HG02678 (cell line): ENCODE measurements around the gene RNF11.
A peak's percentile ranks its signal among the peaks of the same experiment; 100 is the strongest.

Source experiments
- ATAC-seq: cut with Tn5 transposase; IDR thresholded peaks from one replicate; pipeline ENCODE4 v1.9.1; 2021; ENCODE audit warnings: mild to moderate bottlenecking, moderate library complexity; ENCODE audit not compliant: unreplicated experiment

Gene RNF11

DNA sequence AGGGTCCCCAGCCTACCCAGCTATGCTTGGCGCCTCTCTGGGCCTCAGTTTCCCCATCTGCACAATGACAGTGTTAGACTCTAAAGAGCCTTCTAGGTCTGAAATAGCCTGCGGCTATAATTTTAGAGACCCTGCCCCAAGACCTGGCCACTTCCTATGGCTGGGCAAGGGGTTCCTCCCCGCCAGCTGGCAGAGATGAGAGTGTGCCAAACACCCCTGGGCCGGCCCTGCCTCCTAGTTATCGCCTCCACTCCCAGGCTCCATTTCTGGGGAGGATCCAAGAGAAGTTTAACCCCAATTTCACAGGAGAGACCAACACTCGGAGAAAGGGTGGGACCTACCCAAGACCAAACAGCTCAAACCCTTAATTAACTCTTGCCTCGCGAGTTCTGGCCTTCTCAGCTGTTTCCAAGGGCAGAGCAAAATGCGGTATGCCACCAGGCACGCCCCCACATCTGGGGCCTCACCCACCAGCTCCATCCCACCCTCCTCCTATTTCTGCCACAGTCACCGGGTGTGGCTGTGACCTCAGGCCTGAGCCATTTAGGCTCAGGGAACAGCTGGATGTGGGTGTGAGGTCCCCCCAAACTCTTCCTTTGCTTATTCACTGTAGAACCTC is 58.6 kb downstream of the RNF11 start:
- no peak for ATAC-seq

DNA sequence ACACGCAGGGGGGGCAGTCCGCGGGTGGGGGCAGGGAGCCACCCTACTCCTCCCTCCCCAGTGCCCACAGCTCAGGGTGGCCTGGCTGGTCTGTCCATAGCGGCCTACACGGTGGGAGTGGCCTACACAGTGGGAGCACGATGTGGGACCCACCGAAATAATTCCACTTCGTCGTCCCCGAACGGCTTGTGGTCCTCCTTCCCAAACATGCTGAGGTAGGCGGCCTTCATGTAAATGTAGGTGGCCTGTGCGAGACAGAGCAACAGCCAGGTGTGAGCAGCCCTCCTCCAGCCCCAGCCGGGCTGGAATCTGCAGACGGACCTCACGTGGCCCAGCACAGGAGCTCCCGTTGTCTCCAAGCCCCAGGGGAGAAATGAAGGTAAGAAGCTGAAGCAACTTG is 59.9 kb downstream of the RNF11 start:
- no peak for ATAC-seq

DNA sequence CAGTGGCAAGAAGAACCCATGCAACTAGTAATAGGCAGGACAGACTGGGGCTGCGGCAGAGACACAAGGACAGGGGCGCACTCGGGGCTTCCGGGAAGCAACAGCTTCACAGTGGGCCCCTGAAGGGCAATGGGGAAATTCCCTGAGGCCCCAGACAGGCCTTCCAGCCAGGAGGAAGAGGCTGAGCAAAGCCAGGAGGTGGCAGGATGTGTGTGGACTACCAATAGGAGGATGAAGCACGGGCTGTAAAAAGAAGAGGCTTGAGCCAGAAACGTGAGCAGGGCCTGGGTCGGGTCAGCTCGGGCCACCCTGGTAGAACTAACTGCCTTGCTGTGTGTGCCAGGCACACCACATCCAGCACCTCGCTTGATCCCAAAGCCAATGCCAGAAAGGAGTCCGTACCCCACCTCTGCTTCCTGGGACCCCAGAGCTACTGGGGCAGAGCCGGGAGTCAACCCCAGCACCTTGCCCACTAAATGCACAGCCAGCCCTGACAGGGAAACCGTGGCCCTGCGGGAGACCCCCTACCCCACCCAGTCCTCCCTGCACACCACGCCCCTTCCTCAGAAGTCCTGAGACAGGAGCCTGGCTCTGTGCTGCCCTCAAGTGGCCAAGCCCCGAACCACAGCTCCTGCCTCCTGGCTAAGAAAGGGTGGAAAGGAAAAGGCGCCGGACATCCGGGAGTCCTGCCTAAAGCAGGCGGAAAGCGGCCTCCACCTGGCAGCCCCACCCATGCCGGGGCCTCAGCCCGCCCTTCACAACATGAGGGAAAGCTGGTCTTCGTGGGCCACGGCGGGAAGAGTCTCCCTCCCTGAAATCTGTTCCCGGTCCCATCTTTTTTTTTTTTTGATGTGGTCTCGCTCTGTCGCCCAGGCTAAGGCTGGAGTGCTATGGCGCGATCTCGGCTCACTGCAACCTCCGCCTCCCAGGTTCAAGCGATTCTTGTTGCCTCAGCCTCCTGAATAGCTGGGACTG is 60.6 kb downstream of the RNF11 start:
- peak; percentile 56 for ATAC-seq

DNA sequence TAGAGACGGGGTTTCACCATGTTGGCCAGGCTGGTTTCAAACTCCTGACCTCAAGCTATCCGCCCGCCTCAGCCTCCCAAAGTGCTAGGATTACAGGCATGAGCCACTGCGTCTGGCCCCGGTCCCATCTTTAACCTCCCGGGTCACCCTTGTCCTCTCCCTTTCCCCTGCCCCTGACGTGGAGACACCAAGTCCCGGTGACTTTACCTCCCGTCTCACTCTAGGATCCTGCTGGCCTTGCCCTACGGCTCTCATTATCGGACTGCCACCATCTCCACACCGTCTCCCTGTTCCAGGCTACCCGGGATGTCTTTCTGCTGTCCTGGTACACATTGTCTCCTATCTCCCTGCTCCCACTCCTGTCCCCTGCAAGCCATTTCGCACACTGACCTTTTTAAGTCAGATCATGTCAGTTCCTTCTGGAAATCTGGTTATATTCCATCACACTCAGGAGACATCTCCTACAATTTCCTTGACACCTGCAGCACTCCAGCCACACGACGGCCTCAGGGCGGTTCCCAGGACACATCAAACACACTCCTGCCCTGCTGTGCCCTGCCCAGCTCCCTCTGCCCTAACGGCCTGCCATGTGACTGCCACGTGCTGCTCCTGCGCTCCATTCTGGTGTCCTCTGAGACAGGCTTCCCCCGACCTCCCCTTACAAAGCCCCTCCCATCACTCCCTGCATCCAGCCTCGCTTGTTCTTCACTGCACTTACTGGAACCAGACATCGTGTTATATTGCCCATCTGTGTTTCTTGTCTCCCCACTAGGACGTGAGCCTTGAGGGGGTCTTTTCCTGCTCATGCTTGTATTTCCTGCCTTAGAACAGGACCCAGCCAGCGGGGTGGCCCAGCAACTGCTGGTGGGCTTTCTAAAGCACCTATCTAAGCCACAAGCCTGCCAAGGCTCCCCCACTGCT is 61.6 kb downstream of the RNF11 start:
- no peak for ATAC-seq

DNA sequence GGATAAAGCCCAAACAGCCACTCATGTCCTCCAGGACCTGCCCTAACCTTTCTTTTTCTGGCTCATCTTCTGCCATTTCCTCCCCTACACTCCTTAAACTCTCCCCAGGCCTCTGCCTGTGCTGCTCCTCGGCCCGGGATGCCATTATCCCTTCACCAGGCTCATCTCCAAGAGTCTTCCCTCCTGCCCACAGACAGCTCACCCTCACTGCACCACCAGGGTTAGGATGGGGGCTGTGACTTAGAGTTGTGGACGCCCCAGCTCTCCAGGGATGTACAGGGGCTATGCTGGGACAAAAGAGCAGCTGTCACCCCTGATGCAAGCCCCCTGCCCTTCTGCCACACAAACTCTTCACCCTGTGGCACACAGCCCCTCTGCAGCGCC is 62.2 kb downstream of the RNF11 start:
- no peak for ATAC-seq

DNA sequence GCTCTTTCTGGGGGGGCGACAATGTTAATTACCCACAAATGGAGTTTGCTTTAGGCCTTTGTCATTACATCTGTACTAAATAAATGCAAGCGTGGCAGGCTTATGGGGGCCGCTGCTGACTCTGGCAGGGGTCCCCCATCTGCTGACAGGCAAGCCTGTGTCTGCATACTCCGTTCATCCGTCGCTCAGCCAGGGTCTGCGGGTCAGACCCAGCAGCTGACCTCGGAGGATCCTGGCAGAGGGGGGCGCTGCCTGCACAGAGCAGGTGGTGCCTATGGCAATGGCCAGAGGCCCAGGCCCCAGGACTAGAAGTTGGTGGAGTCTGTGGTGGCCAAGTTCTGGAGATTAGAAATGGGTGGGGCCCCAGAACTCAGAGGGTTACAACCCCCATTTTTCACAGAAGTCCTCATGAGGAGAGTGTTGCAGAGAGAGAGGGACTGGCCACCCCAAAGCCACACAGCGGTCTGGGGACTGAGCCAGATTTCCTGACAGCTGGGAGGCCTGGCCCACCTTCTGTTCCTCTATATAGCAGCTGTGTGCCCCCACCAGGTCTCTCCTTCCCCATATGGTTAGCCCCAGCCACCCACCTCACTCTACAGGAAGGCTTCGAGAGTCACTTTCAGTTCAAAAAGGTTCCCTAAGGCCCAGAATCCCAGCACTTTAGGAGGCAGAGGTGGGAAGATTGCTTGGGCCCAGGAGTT is 63.3 kb downstream of the RNF11 start:
- no peak for ATAC-seq

DNA sequence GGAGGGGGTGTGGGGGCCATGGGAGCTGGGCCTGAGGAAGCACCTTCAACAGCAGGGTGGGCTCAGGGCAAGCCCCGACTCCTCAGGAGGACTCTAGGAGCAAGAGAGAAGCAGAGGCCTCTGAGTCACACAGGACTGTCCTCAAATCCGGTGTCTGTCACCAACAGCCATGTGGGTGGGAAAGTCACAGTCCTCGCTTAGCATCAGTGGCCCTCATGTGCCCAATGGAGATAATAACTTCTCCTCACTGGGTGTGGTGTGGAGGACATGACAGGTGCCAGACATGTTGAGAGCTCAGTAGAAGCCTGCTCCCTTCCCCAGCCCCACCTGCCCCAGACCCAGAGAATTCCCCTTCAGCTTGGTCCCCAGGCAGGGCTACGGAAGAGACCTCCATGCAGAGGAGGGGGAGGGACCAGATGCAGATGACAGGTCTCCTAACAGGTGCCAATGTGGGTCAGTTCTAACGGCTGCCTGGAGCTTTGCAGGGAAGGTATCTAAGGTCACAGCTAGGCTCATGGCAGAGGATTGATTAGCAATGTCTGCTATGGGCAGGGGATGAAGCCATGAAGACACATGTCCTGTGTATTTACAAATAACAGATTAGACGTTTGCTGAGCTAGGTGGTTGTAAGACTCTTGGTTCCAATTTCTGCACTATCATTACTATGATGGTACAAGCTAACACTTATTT is 64.1 kb downstream of the RNF11 start:
- no peak for ATAC-seq

DNA sequence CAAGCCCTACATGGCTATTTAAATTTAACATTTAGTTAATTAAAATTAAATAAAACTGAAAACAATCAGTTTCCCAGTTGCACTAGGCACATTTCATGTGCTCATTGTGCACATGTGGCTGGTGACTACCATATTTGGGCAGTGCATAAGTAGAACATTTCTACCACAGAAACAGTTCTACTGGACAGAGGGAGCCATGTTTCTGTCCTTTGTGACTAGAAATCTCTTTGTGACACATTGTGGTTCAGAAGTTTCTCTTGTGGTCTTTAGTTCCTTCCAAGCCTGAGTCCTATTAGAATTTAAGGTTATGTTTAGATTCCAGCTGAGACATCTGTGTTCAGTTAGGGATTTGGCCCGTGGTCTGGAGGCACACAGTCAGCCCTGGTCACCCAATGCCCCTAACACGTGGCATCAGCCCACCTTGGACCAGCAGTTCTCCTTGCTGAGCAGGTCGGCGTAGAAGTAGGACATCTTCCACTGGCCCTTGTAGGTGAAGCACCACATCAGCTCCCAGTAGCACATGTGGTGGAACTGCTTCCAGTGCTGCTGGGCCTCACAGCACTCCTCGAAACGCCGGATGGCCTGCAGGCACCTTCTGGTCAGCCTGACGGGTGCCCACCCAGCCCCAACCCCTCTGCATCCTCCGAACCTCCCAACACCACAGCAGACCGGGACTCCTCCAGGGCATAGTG is 65.2 kb downstream of the RNF11 start:
- peak; percentile 40 for ATAC-seq

DNA sequence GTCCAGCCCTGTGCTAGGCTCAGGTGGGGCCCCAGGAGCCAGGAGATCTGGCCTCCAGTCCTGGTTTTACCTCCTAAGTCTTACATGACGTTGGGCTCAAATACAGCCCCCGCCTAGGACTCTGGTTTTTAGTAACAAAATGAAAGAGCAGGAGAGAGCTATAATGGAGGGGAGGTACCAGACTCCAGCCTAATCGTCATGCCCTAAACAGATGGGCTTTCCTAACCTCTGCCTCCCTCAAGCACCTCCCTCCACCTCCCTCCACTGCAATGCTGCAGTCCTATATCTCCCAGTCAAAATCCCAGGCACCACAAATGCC is 65.7 kb downstream of the RNF11 start:
- ATAC-seq = no peak

DNA sequence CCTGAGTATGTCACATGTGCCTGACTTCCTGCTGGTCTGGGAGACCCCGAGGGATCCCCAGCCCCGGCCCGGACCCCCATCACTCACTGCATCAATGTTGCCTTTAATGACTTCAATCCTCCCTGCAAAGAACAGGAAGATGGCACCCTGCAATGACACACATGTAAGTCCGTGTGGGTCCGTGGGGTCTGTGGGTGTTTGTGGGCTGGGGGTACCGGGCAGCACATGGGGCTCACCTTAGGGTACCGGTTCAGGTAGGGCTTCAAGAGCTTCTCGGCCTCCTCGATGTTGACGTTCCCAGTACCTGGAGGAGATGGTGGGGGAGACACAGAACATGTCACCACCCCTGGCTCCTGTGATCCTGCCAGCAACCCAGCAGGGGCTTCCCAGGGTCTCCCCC is 66.2 kb downstream of the RNF11 start:
- no peak for ATAC-seq

DNA sequence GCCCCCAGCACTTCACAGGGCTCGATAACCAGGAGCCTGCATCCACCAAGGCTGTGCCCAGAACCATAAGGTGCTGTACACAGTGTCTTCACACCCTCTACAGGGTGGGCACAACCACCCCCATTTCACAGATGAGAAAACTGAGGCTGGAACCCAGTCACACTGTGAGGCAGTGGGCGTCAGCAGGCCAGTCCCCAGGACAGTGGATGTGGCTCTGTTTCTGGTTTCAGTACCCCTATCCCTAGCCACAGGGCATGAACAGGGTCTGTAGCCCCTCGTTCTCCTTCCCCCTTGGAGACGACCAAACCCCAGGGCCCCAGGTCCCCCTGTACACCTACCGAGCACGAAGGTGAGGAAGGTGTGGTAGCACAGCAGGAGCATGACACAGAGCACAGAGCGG is 66.7 kb downstream of the RNF11 start:
- no peak for ATAC-seq

DNA sequence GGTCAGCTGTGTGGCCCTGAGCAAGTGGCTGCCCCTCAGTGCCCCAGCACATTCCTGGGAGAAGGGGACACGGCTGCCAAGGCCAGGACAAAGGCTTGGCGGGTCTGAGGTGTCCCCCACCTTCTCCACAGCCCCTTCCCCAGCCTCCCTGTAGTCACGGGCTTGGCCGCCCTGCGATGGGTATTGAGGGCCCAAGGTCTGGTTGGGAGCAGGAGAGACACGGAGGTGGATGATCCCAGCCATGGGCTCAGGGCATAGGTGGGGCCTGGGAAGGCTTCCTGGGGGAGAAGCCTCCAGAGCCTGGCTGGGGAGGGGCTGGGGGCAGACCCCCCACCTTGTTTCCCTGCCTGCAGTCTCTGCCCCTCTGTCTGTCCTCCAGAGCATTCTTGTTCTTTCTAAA is 67.2 kb downstream of the RNF11 start:
- ATAC-seq = no peak

DNA sequence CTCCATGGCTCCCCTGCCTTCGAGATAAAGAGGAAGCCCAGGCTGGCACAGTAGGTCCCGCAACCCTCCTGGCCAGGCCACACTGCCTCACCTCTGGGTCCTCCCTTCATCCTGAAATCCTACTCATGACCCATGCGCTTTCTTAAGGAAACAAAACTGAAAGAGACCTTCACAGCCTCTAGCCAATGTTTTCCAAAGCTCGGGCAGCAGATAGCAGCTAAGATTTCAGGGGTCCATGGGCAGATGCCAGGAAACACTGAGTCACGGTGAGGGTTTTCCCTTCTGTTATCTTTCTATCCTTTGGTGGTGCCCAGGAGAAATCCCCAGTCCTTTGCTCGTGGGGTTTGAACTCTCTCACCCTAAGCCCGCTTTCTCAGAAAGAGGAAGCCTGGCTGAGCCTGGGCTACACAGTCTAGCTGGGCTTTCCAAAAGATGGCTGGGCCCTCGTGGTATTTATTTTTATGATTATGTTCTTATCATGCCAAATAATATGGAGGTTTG is 67.7 kb downstream of the RNF11 start:
- peak; percentile 36 for ATAC-seq

DNA sequence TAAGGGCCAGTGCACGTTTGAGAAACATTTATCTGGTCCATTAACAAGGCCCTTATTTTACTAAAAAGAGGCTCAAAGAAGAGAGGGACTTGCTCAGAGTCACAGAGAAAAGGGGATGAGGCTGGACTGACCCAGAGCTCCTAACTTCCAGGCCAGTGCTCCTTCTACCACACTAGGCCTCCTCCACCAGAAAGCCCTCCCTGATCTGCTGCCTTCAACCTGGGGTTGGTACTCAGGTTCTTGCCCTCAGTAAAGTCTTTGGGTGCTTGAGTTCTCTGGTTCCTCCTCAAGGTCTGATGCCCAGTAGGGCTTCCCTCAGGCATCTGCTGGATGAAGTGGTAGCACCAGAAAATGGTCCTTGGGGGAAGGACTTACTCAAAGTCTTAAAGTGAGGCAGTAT is 68.3 kb downstream of the RNF11 start:
- no peak for ATAC-seq

DNA sequence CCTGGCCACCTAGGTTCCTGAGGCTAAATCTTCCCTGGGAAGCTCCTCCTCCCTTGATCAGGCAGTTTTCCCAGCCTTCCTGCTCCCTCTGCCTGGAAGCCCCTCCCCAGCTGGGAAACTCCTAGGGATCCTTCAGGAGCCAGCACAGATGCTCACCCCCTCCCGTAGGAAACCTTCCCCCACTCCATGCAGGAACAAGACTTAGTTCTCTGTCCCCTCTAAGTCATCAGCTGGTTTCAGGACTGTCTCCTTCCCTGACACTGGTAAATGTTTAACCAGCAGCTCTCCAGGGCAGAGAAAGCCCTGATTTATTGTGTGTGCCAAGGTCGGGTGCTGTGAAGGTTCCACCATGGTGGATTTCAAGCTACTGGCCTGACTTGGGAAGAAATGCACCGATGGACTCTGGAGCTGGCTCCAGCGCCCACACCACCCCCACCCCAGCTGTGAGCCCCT is 69.3 kb downstream of the RNF11 start:
- ATAC-seq = no peak

DNA sequence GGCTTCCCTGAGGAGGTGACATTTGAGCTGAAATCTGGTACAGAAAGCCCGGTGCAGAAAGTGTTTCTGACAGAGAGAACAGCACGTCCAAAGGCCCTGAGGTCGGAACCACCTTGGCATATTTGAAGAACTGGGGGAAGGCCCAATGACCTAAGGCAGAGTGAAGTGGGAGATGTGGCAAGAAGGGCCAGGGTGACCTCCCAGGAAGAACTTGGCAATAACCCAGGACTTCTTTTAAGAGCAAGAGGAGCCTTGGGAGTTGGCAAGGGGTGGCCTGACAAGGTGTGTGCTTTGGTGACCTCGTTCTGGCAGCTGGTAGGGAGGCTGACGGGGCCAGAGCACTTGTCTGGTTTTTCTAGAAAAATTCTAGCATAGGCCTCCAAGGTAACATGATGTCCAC is 70.9 kb downstream of the RNF11 start:
- ATAC-seq = no peak

DNA sequence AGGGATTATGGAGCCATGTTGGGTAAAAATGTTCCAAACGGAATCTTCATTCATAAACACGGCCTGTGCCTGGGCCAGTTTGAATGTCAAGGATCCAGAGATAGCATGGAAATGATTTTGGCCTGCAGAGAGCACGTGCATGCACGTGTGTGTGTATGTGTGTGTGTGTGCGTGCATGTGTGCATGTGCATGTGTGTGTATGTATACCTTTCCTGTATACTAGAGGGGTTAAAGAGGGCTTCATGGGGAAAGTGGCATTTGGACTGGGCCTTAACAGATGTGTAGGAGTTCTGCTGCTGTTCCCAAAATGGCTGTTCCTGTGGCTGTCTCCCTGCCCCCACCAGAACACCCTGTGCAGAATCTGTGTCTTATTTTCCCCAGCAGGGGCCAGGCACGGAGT is 72.6 kb downstream of the RNF11 start:
- no peak for ATAC-seq

DNA sequence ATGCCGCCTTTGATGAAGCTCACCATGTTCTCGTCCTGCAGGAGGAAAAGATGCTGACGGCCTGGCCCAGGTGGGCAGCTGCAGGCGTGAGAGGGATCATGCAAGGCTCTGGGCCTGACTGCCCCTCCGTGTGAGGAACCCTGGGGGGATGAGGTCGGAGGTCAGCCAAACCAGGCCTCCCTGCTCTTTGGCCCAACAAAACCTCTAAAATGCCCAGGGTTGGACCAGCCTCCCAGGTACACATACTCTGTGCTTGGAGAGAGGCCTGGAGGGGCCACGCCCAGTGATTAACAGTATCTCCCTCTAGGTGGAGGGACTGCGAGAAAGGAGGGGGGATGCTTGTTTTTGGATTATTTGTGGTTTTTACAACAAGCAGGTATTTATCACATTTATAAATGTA is 73.2 kb downstream of the RNF11 start:
- ATAC-seq = no peak

DNA sequence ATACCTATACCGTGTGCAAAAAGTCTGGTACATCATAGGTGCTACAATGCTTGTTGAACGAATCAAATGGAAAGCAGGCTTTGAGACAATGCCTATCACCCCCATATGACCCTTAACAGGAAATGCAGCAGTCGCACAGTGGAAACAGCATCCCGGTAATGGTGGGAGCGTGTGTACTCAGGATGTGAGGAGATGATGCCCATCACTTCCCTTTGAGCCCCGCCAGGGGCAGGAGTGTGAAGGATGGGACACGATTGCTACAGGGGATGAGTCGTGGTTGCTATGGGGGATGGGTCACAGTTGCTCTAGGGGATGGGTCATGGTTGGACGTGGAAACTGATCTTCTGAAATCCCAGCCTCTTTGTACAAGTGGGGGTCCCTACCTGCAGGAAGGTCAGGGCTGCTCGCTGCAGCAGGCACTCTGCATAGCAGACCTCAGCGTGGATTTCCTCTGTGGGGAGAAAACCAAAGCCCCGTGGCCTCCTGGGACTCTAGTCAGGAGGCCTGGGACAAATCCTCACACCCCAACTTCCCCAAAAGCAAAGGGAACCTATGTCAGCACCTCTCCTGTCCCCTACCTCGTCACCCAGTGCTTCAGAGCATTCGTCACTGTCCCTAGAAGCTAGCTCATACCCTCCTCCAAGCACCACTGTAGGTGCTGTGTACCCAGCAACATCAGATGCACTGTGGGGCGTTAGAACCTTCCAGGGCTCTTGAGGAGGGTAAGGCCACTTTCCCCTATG is 75.0 kb downstream of the RNF11 start:
- no peak for ATAC-seq
